ENCODE data around the gene NDUFS6.

The NDUFS6 gene

GRCh38 chr5:1767524-1768282 is 33.5 kb upstream of the NDUFS6 start:
- DNase-seq, result no peak

- DNase-seq, result no peak
These were observed 32.8 kb upstream of the NDUFS6 start for GRCh38 chr5:1768283-1769000.

- no peak for DNase-seq
These were observed 32.1 kb upstream of the NDUFS6 start for GRCh38 chr5:1769017-1769640.

- no peak for DNase-seq
These were observed 31.3 kb upstream of the NDUFS6 start for GRCh38 chr5:1769752-1770442.

- no peak for DNase-seq
These were observed 30.8 kb upstream of the NDUFS6 start for GRCh38 chr5:1770443-1770802.

GRCh38 chr5:1771149-1772065 is 29.8 kb upstream of the NDUFS6 start:
- no peak for DNase-seq

- no peak for DNase-seq
These were observed 28.6 kb upstream of the NDUFS6 start for GRCh38 chr5:1772634-1773033.

GRCh38 chr5:1776831-1777230 is 24.4 kb upstream of the NDUFS6 start:
- DNase-seq, result no peak

- DNase-seq, result no peak
These were observed 23.7 kb upstream of the NDUFS6 start for GRCh38 chr5:1777281-1778137.

GRCh38 chr5:1778138-1779020 is 22.8 kb upstream of the NDUFS6 start:
- no peak for DNase-seq

- DNase-seq, result no peak
These were observed 22.1 kb upstream of the NDUFS6 start for GRCh38 chr5:1779021-1779680.

- DNase-seq, result no peak
These were observed 21.2 kb upstream of the NDUFS6 start for GRCh38 chr5:1779782-1780613.

GRCh38 chr5:1780614-1780930 is 20.6 kb upstream of the NDUFS6 start:
- DNase-seq, result no peak

- DNase-seq, result no peak
These were observed 20.1 kb upstream of the NDUFS6 start for GRCh38 chr5:1781107-1781506.

GRCh38 chr5:1781726-1782384 is 19.4 kb upstream of the NDUFS6 start:
- no peak for DNase-seq

GRCh38 chr5:1782385-1783215 is 18.6 kb upstream of the NDUFS6 start:
- no peak for DNase-seq

GRCh38 chr5:1783216-1783554 is 18.0 kb upstream of the NDUFS6 start:
- no peak for DNase-seq

Data from SIG-M5 (cell line).